A204.1 (cell line): ENCODE results near the gene SIPA1.

Experiments used
- FAIRE-seq: peaks from 2 replicates; lab custom pipeline; 2012; peaks lifted over from hg19 to GRCh38; lab: Jason Lieb, UNC

Gene SIPA1

DNA sequence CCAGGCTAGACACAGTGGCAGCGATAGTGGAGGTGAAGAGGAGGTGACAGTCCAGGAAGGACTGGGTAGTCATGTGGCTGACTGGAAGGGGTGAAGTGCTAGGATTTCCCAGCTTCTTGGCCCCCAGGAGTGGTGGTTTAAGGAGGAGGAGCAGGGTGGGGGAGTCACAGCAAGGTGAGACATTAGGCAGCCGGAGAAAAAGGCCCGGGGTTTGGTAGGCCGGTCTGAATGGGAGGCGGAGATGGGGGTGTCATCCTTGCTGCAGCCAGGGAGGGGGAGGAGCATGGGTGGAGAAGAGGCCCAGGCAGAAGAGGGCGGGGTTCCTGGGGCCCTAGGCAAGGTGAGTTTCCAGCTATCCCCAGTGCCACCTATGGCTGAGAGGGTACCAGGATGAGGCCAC lies 6.1 kb downstream of the SIPA1 start:
- FAIRE-seq, result no peak

DNA sequence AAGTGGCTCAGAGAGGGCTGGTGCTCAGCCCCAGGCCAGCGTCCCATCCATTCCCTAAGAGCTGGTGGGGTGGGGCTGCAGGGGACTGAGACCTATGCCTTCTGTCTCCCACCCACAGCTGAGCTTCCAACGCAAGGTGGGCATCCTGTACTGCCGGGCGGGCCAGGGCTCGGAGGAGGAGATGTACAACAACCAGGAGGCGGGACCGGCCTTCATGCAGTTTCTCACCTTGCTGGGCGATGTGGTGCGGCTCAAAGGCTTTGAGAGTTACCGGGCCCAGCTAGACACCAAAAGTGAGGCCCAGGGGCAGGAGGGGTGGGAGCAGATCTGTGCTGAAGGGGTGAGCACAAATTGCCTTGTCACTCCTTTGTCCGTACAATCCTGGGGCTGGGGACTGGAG lies 6.9 kb downstream of the SIPA1 start:
- FAIRE-seq, result no peak

DNA sequence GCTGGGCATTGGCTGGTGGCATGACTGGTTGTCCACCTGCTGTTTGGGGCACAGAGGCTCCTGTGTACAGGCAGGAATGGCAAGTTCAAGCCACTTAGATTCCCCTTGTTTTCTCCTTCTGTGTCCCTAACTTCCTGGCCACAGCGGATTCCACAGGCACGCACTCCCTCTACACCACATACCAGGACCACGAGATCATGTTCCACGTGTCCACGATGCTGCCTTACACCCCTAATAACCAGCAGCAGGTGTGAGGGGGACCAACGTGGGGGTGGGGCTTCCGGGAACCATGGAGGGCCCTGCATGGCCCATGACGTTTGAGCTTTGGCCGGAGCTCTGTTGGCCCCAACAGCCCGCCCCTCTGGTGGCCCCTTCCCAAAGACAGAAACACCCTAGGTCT lies 7.8 kb downstream of the SIPA1 start:
- FAIRE-seq, result no peak

DNA sequence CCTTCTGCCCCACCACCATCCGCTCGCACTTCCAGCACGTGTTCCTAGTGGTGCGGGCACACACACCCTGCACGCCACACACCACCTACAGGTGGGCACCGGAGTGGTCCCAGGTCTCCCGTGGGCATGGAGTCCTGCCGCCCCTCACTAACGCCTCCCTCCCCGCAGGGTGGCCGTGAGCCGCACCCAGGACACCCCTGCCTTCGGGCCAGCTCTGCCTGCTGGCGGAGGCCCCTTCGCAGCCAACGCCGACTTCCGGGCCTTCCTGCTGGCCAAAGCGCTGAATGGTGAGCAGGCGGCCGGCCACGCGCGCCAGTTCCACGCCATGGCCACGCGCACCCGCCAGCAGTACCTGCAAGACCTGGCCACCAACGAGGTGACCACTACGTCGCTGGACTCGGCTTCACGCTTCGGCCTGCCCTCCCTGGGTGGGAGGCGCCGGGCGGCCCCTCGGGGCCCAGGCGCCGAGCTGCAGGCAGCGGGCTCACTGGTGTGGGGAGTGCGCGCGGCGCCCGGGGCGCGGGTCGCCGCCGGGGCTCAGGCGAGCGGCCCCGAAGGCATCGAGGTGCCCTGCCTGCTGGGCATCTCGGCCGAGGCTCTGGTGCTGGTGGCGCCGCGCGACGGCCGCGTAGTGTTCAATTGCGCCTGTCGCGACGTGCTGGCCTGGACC lies 8.5 kb downstream of the SIPA1 start:
- FAIRE-seq, result no peak

DNA sequence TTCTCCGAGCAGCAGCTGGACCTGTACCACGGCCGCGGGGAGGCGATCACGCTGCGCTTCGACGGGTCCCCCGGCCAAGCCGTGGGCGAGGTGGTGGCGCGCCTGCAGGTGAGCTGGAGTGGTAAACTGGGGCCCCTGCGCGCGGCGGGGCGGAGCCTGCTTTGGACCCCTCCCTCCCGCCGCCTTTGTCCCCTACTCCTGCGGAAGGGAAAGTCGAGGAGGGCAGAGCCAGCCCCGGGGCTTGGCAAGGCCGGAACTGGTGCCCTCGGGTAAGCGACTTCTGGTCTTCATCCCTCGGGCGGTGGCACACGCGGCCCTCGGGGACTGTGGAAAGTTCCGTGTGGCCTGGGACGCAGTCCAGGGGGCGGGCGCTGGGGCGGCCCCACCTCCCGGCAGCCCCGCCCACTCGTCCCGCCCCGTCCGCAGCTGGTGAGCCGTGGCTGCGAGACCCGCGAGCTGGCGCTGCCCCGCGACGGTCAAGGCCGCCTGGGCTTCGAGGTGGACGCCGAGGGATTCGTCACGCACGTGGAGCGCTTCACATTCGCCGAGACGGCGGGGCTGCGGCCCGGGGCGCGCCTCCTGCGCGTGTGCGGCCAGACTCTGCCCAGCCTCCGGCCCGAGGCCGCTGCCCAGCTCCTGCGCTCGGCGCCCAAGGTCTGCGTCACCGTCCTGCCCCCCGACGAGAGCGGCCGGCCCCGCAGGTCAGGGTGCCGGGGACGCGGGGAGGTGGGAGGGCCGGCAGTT lies 9.2 kb downstream of the SIPA1 start:
- no peak for FAIRE-seq

DNA sequence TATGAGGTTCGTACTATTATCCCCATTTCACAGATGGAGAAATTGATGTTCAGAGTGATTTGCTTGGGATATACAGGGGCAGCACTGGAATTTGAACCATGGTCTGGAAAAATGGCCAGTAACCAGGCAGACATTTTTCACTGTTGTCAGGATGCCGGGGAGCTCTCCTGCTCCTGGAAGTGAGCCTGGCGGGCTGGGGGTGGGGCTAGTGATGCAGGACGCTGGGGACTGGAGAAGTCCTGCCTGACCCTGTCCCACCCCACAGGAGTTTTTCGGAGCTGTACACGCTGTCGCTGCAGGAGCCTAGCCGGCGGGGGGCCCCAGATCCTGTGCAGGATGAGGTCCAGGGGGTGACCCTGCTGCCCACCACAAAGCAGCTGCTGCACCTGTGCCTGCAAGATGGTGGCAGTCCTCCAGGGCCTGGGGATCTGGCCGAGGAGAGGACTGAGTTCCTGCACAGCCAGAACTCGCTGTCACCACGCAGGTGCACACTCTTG lies 11.1 kb downstream of the SIPA1 start:
- no peak for FAIRE-seq

DNA sequence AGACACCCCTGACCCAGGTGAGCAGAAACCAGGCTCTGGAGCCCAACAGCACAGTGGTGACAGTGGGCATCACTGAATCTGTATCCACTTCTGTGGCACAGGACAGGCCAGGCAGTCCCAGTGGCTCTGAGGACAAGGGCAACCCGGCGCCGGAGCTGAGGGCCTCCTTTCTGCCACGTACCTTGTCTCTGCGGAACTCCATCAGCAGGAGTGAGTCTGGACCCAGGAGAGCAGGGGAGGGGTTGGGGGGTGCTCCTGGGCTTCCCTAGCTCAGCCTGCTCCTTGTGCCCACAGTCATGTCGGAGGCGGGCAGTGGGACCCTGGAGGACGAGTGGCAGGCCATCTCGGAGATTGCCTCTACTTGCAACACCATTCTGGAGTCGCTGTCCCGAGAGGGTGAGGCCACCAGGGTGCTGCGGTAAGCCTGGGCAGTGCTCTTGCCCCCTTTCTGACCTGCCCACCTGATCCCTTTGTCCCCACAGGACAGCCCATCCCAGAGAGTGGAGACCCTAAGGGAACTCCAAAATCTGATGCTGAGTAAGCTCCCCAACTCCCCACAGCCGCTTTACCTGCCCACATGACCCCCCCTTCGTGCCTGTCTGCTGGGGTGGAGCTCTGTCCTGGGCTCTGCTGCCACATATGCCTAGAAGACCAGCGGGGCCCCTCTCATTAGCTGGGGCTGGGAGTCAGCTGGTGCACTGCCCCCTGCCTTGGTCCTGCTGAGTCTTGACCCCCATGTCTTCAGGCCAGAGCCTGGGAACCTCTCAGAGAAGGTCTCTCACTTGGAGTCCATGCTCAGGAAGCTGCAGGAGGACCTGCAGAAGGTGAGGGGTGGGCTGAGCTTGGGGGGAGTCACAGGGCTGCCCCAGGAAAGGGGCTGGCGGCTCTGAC lies 12.0 kb downstream of the SIPA1 start:
- FAIRE-seq, result no peak

DNA sequence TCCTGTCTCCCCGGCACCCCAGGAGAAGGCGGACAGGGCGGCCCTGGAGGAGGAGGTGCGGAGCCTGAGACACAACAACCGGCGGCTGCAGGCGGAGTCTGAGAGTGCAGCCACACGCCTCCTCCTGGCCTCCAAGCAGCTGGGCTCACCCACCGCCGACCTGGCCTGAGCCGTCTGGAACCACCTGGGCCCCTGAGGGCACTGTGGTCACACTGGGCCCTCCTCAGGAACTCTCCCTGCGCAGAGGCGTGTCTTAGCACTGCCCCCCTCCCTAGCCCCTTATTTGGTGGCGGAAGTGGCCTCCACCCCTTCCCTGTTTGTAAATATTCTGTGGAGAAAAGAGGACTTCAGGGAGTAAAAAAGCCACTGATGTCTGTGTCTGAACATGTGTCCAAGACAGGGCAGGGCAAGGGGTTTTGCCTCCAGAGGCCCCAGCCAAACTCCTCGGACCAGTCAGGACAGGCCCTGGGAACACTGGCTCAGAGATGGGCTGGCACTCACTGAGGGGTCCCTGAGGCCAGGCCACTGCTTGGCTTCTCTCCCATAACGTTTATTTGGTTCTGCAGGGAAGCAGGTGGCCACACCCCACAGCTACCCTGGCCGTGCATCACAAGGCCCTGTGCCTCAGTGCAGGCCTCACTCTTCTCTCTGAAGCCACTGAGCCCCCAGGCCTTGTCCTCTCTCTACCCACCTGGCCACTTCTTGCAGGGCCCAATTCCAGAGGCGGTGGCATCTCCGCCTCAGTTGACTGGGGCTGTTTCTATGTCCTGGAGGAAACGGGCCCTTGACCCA lies 12.8 kb downstream of the SIPA1 start:
- FAIRE-seq, result no peak

DNA sequence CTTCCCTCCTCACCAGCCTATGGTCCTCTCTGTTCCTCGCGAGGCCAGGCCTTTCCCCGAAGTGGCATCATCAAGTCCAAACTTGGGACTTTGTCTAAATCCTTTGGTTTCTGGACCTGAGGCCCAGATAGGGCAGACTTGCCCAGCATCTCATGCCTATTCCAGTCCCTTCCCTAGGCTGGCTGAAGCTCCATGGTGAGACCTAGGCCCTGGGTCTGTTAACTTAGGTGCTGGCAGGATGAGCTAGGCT lies 13.4 kb downstream of the SIPA1 start:
- FAIRE-seq, result no peak

DNA sequence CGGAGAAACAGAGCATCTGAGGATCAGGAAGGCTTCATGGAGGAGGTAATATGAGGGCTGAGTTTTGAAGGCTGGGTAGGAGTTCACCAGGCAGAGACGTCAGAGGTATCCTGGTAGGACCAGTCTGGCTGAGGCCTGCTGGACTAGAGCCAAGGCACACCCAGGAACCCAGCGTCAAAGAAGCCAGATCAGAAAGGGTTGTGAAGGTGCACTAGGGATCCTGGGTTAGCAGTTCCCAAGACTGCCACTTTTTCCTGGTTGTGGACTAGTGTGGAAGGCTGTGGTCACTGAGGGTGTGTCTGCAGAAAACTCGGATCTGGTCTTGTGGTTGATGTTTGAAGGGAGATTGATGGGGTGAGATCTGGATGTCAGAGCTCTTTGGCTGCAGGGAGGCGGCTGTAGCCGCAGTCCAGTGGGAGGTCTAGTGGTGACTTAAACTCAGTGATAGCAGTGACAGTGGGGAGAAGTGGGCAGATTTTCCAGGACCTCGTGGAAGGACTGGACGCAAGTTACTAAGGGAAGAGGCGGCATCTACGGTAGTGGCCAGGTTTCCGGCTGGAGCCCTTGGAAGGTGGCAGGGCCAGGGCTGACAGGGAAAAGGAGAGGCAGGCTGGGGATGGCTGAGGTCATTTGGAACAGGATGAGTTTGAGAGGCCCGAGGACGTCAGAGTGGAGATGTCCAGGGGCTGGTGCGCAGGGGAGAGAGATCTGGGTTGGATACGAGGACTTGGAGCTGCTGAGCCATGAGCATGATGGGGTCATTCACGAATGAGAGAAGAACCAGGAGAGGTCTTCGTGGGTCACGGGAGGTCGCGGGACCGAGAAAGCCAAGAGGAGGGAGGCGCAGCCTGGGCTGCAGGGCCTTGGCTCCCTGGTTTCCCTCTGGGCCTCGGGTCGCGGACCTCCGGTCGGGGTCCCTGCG lies 13.9 kb downstream of the SIPA1 start:
- no peak for FAIRE-seq

DNA sequence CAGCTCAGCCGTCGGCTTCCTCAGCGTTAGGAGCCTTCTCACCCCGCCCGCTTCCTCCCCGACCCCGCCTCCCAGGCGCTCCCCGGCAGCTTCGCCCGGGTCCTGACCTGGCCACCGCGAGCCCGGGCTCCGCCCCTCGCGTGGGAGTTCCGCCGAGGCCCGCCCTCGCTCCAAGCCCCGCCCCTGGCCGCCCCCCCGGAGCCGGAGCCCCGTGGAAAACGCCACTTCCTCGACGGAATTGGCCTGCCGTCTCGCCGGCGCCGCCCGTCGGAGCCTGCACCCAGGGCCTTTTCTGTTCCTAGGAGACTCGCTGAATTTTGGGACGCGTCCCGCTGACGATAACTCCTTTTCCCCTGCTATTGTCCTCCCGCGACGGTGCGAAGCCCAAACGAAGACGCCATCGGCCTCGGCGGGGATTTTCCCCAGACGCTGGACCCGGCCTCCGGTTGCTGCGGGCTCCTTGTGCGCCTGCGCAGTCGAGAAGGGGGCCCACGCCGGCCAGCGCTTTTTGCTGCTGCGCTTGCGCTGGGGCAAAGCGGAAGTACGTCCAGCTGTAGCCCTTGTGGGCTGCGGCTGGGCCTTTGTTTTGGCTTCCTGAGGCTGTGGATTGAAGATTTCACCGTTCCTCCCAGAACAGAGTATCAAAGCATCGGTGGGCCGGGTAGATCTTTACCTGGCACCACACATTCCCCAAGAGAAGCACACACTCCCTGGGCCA lies 14.8 kb downstream of the SIPA1 start:
- no peak for FAIRE-seq

DNA sequence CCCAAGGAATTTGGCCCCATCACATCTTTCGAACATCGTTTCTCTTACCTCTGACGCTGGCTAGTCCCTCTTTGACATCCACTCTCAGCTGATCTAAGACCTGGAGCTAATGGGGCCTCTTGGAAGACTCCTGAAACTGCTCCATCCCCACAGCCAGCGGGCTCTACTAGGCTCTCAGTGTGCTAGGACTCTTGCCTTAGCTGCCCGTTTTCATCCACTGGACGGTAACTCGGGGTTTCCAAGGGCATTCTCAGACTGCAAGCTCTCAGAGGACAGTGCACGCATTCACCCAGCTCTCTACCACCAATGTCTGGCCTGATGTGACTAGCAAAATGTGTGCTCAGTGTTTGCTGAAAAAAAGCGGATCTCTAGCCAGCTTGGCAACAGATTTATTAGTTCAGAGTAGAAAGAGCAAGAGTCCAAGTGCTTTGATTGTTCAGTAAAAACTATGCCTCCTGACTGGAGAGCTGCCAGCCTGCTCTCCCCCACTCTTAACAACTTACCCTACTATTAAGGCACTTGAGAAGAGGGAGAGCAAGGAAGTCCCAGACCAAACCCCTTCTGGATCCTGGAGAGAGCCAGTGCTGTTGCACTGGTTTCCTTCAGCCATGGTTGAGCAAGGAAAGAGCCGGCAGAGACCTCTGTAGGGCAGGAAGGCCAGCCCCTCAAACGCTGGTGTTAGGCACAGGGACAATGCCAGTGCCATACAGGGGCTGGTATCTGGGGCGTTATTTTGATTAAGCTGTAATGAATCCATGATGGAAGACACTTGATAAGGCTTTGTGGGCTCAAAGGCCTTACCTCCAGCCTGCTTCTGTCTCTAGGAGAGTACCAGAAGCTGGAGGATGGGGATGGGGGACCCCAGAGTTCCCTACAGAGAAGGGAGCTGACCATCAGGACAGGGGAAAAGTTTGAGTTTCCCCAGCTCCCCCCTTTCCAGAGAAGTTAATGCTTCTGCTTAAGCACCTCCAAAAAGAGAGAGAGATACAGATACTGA lies 15.6 kb downstream of the SIPA1 start:
- FAIRE-seq, result no peak

DNA sequence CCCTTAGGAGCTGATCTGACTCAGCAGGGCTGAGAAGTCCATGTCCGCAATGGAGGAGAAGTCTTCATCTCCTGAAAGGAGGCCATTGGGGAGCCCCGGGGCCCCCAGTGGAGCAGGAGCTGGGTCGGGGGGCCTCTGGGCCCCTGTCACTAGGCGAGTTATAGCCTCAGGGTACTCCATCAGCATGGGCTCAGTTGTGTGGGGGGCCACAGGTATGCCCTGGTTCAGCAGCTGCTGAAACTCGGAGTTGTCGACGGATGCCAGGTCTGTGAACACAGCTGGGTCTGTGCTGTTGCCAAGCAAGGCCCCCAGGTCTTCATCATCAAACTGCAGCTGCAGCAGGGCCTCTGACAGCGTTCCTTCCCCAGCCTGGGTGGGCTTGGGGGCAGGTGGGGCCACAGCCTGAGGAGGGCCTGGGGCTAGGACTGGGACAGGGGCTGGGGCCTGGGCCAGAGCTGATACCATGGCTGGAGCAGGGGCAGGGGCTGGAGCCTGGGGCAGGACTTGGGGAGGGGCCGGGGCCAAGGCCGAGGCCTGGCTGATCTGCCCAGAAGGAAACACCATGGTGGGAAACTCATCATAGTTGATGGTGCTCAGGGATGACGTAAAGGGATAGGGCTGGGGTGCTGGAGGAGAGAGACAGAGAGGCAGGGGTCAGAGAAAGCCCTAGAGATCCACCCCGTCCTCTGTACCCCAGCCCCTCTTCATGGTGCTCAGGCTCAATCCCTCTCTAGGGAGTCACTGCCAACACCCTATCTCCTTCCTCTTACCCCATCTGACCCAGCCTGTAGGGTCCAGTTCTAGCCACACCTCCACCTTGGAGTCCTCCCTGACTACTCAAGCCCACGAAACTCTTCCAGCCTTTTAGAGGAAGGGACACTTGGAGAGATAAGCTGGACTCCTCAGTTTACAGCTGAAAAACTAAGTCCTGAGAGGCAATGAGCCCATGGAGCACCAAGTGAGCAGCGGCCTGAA lies 16.8 kb downstream of the SIPA1 start:
- no peak for FAIRE-seq

DNA sequence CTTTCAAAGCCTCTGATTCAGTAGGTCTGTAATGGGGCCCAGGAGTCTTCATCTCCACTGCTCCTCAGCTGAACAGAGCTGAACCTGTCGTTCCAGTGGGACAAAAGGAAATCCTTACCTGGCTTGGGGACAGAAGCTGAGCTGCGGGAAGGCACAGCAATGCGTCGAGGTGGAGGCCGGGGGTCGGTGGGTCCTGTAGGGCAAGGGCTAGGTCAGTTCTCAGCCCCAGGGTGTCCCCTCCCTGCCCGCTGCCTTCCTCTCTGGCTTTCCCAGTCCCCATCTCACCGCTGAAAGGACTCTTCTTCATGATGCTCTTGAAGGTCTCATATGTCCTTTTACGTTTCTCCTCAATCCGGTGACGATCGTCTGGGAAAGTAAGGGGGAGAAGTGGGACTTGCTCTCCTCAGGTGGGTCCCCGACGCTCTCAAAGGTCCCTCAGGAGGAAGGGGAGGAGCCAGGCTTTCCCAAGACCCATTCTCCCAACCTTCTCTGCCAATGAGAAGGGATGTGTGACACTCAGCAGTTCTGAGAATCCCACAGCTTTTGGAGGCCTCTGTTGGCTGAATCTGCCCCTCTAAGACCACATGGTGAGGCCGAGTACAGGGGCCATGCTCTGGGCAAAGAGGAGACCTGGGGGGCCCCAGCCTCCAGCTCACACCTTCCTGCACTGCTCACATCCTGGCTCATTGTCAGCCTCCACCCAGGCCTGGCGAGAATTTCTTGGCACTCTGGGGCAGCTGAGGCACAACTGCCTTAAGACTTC lies 17.9 kb downstream of the SIPA1 start:
- no peak for FAIRE-seq

DNA sequence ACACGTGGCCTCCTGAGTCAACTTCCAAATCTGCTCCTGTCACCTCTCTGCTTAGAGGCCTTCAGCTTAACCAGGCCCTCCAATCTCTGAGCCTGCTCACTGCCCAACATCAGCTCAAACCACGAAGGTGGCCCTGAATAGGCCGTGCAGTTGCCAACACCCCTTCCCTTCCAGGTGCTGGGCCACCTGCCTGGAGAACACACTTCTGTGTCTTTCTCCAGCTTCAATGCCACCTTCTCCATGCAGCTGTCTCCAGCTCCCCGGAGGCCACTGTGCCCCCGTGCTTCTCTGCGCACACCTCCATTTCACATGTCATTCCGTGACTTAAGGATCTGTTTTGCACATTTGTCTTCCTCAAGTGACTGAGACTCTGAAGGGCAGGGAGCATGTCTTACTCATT lies 19.5 kb downstream of the SIPA1 start:
- no peak for FAIRE-seq

DNA sequence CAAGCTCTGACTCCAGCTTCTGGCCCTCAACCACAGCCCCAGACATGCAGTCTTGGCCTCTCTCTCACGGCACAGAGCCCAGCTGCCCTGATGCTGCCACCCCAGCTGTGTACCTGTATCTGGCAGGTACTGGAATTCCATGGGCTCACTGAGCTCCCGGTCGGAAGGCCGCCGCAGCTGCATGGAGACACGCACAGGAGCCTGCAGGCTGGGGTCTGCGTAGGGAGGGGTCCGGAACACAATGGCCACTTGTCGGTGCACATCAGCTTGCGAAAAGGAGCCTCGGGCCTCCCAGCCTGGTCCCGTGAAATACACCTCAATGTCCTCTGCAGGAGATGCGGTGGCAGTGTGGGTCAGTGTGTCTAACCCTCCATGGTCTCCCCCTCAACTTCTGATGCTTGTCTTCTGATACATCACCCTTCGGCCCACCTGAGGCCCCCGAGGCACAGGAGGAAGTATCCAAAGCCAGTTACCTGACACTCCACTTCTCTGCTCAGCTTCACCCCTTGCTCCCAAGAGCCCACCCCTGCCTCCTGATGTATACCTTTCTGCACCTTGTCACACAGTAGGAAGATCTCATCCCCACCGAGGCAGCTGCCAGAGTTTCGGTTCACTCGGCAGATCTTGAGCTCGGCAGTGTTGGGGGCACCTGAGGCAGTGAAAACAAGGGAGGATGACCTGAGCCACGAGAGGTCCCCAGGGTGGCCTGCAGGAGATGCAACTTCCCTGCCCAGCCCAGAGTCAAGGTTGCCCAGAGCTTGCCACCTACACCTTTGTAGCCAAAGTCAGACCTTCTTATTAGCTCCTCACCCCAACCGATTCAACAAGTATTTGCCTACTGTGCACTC lies 20.5 kb downstream of the SIPA1 start:
- no peak for FAIRE-seq
